ENCODE data around the gene CNTN5. TPM values are rescaled to one million over a fixed set of nuclear protein-coding genes. Genes with fewer than 3 reads are reported as not detected.

The CNTN5 gene
- polyA plus RNA-seq, 1 of the 3 experiments (the other 2 are of a cell fraction): not detected

DNA sequence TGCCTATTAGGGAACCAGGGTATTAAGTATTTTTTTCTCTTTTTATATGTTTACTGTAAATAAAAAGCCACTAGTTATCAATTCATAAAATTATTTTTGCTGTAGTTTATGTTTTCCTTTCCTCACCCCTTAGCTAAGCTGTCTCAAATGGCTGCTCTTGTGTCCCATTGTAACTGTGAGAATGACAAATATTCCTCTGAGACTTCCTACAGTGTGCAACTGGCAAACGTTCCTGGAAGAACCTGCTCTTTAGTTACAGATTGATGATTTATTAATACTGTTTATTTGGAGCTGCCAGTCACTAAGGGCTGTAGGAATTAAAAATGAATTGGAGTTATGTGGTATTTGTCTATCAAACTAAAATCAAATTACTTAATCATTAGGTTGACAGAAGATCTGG, 990.9 kb downstream of the CNTN5 start (continued):
- TF ChIP-seq RAD21 (IDR thresholded peaks at IDR 0.05; ENCODE audit: low read length) (no peak), SIN3A (IDR thresholded peaks at IDR 0.05; ENCODE audit: borderline replicate concordance, low read depth, low read length) (no peak), GABPA (IDR thresholded peaks at IDR 0.05; ENCODE audit: low read depth) (no peak)
- TF ChIP-seq, protein P1, sequence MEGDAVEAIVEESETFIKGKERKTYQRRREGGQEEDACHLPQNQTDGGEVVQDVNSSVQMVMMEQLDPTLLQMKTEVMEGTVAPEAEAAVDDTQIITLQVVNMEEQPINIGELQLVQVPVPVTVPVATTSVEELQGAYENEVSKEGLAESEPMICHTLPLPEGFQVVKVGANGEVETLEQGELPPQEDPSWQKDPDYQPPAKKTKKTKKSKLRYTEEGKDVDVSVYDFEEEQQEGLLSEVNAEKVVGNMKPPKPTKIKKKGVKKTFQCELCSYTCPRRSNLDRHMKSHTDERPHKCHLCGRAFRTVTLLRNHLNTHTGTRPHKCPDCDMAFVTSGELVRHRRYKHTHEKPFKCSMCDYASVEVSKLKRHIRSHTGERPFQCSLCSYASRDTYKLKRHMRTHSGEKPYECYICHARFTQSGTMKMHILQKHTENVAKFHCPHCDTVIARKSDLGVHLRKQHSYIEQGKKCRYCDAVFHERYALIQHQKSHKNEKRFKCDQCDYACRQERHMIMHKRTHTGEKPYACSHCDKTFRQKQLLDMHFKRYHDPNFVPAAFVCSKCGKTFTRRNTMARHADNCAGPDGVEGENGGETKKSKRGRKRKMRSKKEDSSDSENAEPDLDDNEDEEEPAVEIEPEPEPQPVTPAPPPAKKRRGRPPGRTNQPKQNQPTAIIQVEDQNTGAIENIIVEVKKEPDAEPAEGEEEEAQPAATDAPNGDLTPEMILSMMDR (IDR thresholded peaks at IDR 0.05): no peak
- TF ChIP-seq, protein P2, sequence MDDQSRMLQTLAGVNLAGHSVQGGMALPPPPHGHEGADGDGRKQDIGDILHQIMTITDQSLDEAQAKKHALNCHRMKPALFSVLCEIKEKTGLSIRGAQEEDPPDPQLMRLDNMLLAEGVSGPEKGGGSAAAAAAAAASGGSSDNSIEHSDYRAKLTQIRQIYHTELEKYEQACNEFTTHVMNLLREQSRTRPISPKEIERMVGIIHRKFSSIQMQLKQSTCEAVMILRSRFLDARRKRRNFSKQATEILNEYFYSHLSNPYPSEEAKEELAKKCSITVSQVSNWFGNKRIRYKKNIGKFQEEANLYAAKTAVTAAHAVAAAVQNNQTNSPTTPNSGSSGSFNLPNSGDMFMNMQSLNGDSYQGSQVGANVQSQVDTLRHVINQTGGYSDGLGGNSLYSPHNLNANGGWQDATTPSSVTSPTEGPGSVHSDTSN (IDR thresholded peaks at IDR 0.05): no peak

DNA sequence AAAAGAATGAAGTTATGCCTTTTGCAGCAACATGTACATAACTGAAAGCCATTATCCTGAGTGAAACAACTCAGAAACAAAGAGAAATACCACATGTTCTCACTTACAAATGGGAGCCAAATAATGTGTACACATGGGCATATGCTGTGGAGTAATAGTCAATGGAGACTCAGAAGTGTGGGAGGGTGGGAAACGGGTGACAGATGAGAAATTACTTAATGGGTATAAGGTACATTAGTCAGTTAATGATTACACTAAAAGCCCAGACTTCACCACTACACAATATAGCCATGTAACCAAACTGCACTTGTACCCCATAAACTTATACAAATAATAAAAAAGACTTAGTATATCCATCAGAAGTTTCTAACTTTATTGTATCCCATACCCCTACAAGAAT, 992.3 kb downstream of the CNTN5 start:
- TF ChIP-seq TEAD4 (IDR thresholded peaks at IDR 0.05; ENCODE audit: borderline replicate concordance, insufficient read depth) (no peak), RCOR1 (IDR thresholded peaks at IDR 0.05; ENCODE audit: low read length) (no peak), RAD21 (IDR thresholded peaks at IDR 0.05; ENCODE audit: low read length) (no peak), FOSL2 (IDR thresholded peaks at IDR 0.05; ENCODE audit: borderline replicate concordance, low read depth) (no peak), RXRA (IDR thresholded peaks at IDR 0.05; ENCODE audit: borderline replicate concordance, low read depth) (no peak), MXI1 (IDR thresholded peaks at IDR 0.05; ENCODE audit: low read depth, low read length) (no peak), EP300 (IDR thresholded peaks at IDR 0.05; ENCODE audit: borderline replicate concordance in 1 of 2, low read depth in 1 of 2, low read length in 1 of 2) (no peak), TAF1 (IDR thresholded peaks at IDR 0.05; ENCODE audit: borderline replicate concordance, low read depth, low read length) (no peak)
- TF ChIP-seq, protein P3, sequence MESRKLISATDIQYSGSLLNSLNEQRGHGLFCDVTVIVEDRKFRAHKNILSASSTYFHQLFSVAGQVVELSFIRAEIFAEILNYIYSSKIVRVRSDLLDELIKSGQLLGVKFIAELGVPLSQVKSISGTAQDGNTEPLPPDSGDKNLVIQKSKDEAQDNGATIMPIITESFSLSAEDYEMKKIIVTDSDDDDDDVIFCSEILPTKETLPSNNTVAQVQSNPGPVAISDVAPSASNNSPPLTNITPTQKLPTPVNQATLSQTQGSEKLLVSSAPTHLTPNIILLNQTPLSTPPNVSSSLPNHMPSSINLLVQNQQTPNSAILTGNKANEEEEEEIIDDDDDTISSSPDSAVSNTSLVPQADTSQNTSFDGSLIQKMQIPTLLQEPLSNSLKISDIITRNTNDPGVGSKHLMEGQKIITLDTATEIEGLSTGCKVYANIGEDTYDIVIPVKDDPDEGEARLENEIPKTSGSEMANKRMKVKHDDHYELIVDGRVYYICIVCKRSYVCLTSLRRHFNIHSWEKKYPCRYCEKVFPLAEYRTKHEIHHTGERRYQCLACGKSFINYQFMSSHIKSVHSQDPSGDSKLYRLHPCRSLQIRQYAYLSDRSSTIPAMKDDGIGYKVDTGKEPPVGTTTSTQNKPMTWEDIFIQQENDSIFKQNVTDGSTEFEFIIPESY (IDR thresholded peaks at IDR 0.05; ENCODE audit: borderline replicate concordance, low read depth): no peak
- TF ChIP-seq, protein P4, sequence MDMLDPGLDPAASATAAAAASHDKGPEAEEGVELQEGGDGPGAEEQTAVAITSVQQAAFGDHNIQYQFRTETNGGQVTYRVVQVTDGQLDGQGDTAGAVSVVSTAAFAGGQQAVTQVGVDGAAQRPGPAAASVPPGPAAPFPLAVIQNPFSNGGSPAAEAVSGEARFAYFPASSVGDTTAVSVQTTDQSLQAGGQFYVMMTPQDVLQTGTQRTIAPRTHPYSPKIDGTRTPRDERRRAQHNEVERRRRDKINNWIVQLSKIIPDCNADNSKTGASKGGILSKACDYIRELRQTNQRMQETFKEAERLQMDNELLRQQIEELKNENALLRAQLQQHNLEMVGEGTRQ (IDR thresholded peaks at IDR 0.05; ENCODE audit: borderline replicate concordance, low read depth, low read length): no peak
- TF ChIP-seq, protein P5, sequence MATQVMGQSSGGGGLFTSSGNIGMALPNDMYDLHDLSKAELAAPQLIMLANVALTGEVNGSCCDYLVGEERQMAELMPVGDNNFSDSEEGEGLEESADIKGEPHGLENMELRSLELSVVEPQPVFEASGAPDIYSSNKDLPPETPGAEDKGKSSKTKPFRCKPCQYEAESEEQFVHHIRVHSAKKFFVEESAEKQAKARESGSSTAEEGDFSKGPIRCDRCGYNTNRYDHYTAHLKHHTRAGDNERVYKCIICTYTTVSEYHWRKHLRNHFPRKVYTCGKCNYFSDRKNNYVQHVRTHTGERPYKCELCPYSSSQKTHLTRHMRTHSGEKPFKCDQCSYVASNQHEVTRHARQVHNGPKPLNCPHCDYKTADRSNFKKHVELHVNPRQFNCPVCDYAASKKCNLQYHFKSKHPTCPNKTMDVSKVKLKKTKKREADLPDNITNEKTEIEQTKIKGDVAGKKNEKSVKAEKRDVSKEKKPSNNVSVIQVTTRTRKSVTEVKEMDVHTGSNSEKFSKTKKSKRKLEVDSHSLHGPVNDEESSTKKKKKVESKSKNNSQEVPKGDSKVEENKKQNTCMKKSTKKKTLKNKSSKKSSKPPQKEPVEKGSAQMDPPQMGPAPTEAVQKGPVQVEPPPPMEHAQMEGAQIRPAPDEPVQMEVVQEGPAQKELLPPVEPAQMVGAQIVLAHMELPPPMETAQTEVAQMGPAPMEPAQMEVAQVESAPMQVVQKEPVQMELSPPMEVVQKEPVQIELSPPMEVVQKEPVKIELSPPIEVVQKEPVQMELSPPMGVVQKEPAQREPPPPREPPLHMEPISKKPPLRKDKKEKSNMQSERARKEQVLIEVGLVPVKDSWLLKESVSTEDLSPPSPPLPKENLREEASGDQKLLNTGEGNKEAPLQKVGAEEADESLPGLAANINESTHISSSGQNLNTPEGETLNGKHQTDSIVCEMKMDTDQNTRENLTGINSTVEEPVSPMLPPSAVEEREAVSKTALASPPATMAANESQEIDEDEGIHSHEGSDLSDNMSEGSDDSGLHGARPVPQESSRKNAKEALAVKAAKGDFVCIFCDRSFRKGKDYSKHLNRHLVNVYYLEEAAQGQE (IDR thresholded peaks at IDR 0.05; ENCODE audit: low read depth, low read length): no peak
- 0% methylated on average over 1 of the region's 1 CpG for WGBS (ENCODE audit: low lambda C conversion rate)
- Histone ChIP-seq H3K9ac (no peak overlapping the region), H4K20me1 (ENCODE audit: insufficient read depth) (no peaks in the 10 kb centered on the region), H3K4me1 (ENCODE audit: control insufficient read depth in 1 of 2, insufficient read depth in 2 of 2, low read depth in 1 of 2, low read length in 1 of 2) (no peaks in the 10 kb centered on the region), H3K4me2 (no peak overlapping the region), H3F3A (replicated peaks; ENCODE audit: insufficient read depth) (no peaks in the 10 kb centered on the region), H3K27ac (ENCODE audit: low read depth in 2 of 2, low read length in 1 of 2) (no peak overlapping the region), H3K4me3 (ENCODE audit: low read depth in 2 of 2, low read length in 1 of 2) (no peak overlapping the region), H3K9me2 (no peaks in the 10 kb centered on the region), H2AFZ (ENCODE audit: low read depth) (no peak overlapping the region), H3K79me2 (ENCODE audit: insufficient read depth) (no peaks in the 10 kb centered on the region), H3K36me3 (replicated peaks in 1 of 2; ENCODE audit: control insufficient read depth in 1 of 2, insufficient read depth in 2 of 2, low read length in 1 of 2) (no peaks in the 10 kb centered on the region), H3K27me3 (ENCODE audit: insufficient read depth) (no peaks in the 10 kb centered on the region), H3K9me3 (no peaks in the 10 kb centered on the region)
- CTCF ChIA-PET: no interaction called here
- DNase-seq: no peak
- POLR2A ChIA-PET: no interaction called here

All from SK-N-SH (cell line).